Liver (tissue), 9 donors: ENCODE results near the gene KIAA0753. TPM values are rescaled to one million over a fixed set of nuclear protein-coding genes. Genes with fewer than 3 reads are reported as not detected.

Experiments
- DNase-seq: peaks from one replicate; pipeline ENCODE4 v3.0.0-alpha.2; 2017; ENCODE audit warnings: low spot score
- H3K27ac ChIP-seq, 2 donors: one replicate each; pipeline ENCODE4 v1.7.0; 2013; ENCODE audit warnings: inconsistent platforms in 2 of 2, low read length in 2 of 2, control low read depth in 1 of 2, low read depth in 1 of 2, mild to moderate bottlenecking in 1 of 2
- H3K27me3 ChIP-seq, 4 donors: one replicate each; pipeline versions ENCODE4 v1.6.1 to v1.7.0; 2013; ENCODE audit warnings: low read length in 3 of 4, inconsistent platforms in 1 of 4, mild to moderate bottlenecking in 1 of 4, moderate library complexity in 1 of 4; ENCODE audit not compliant: control insufficient read depth in 4 of 4, insufficient read depth in 4 of 4
- H3K36me3 ChIP-seq, 4 donors: one replicate each; pipeline versions ENCODE4 v1.6.1 to v1.7.0; 2013; ENCODE audit warnings: low read length in 3 of 4, mild to moderate bottlenecking in 3 of 4, low read depth in 1 of 4, moderate library complexity in 1 of 4; ENCODE audit not compliant: control insufficient read depth in 4 of 4, insufficient read depth in 3 of 4
- H3K4me1 ChIP-seq, 4 donors: one replicate each; pipeline versions ENCODE4 v1.6.1 to v1.7.0; 2013; ENCODE audit warnings: low read length in 3 of 4, mild to moderate bottlenecking in 3 of 4, moderate library complexity in 1 of 4; ENCODE audit not compliant: control insufficient read depth in 4 of 4, insufficient read depth in 4 of 4
- H3K4me3 ChIP-seq, 3 donors: one replicate each; pipeline versions ENCODE4 v1.6.1 to v1.7.0; 2013; ENCODE audit warnings: low read length in 3 of 3, control low read depth in 1 of 3, low read depth in 1 of 3, mild to moderate bottlenecking in 1 of 3
- H3K9ac ChIP-seq, 2 donors: one replicate each; pipeline ENCODE4 v1.7.0; 2013; ENCODE audit warnings: low read length in 2 of 2, mild to moderate bottlenecking in 2 of 2, moderate library complexity in 2 of 2, control low read depth in 1 of 2, low read depth in 1 of 2
- H3K9me3 ChIP-seq, 4 donors: one replicate each; pipeline versions ENCODE4 v1.6.1 to v1.7.0; 2013; ENCODE audit warnings: low read length in 3 of 4; ENCODE audit not compliant: control insufficient read depth in 4 of 4
- CTCF ChIP-seq: fragments of 150-350 bp; IDR thresholded peaks from 2 replicates; pipeline ENCODE4 v1.5.1; 2017; ENCODE audit warnings: improper control_type of control experiment, low read depth, low read length; ENCODE audit not compliant: missing input control
- EGR1 ChIP-seq, 2 donors: IDR thresholded peaks; 2 replicates each; pipeline ENCODE4 v1.6.1; 2016 to 2018; ENCODE audit warnings: antibody characterized with exemption in 2 of 2, low read depth in 2 of 2
- FOXA1 ChIP-seq: IDR thresholded peaks from 2 replicates; pipeline ENCODE4 v1.6.1; 2016; ENCODE audit warnings: antibody characterized with exemption
- FOXA2 ChIP-seq: IDR thresholded peaks from 2 replicates; pipeline ENCODE4 v1.6.1; 2016; ENCODE audit warnings: antibody characterized with exemption
- GABPA ChIP-seq, 2 donors: IDR thresholded peaks in 1 of 2; conservative IDR thresholded peaks in 1 of 2; 2 replicates each; pipeline ENCODE4 v1.6.1; 2016; ENCODE audit warnings: antibody characterized with exemption in 2 of 2, mild to moderate bottlenecking in 1 of 2, moderate library complexity in 1 of 2
- HNF4A ChIP-seq, 2 donors: conservative IDR thresholded peaks; 2 replicates each; pipeline ENCODE4 v1.6.1; 2016; ENCODE audit warnings: antibody characterized with exemption in 2 of 2, mild to moderate bottlenecking in 2 of 2
- HNF4G ChIP-seq: IDR thresholded peaks from 2 replicates; pipeline ENCODE4 v1.6.1; 2016; ENCODE audit warnings: antibody characterized with exemption
- JUND ChIP-seq, 2 donors: IDR thresholded peaks; 2 replicates each; pipeline ENCODE4 v1.6.1; 2016; ENCODE audit warnings: antibody characterized with exemption in 2 of 2
- MAX ChIP-seq: IDR thresholded peaks from 2 replicates; pipeline ENCODE4 v1.6.1; 2016; ENCODE audit warnings: antibody characterized with exemption
- NR2F2 ChIP-seq: IDR thresholded peaks from 2 replicates; pipeline ENCODE4 v1.6.1; 2016; ENCODE audit warnings: antibody characterized with exemption
- RAD21 ChIP-seq, 2 donors: IDR thresholded peaks; 2 replicates each; pipeline ENCODE4 v1.6.1; 2016; ENCODE audit warnings: antibody characterized with exemption in 2 of 2, mild to moderate bottlenecking in 2 of 2
- RXRA ChIP-seq, 2 donors: IDR thresholded peaks; 2 replicates each; pipeline ENCODE4 v1.6.1; 2017 to 2018; ENCODE audit warnings: antibody characterized with exemption in 2 of 2, mild to moderate bottlenecking in 1 of 2
- SP1 ChIP-seq: IDR thresholded peaks from 2 replicates; pipeline ENCODE4 v1.6.1; 2018; ENCODE audit warnings: antibody characterized with exemption, mild to moderate bottlenecking
- TAF1 ChIP-seq: conservative IDR thresholded peaks from 2 replicates; pipeline ENCODE4 v1.6.1; 2016; ENCODE audit warnings: antibody characterized with exemption, mild to moderate bottlenecking
- YY1 ChIP-seq: IDR thresholded peaks from 2 replicates; pipeline ENCODE4 v1.6.1; 2016; ENCODE audit warnings: antibody characterized with exemption, mild to moderate bottlenecking
- WGBS: extraction: QIAGEN DNeasy Blood & Tissue Kit; methylation state at CpG from one replicate; pipeline ENCODE4 v1.1.7; 2013; 5-methylcytosine and 5-hydroxymethylcytosine counted together
- polyA plus RNA-seq, 2 donors: library from polyadenylated mRNA; stranded (reverse) in 1 of 2; unstranded in 1 of 2; fragments of 200-250 nt in 1 of 2; fragments of >200 nt in 1 of 2; fragmentation: Nextera tagmentation in 1 of 2; extraction: Ambion mirVana in 1 of 2; gene quantifications; one replicate each; pipeline versions ENCODE4 v1.2.1 to v1.2.3, GENCODE V29; 2013 to 2015
- total RNA-seq, 2 donors: library from RNA; depleted of rRNA; stranded (reverse); fragments of >200 nt; gene quantifications; one replicate each; pipeline ENCODE4 v1.2.3, GENCODE V29; 2014
- TF ChIP-seq, protein P1 (sequence below): IDR thresholded peaks from 2 replicates; pipeline ENCODE4 v1.6.1; 2016; ENCODE audit warnings: antibody characterized with exemption, mild to moderate bottlenecking
- TF ChIP-seq, protein P2 (sequence below): IDR thresholded peaks from 2 replicates; pipeline ENCODE4 v1.6.1; 2016; ENCODE audit warnings: antibody characterized with exemption
- TF ChIP-seq, protein P3 (sequence below): IDR thresholded peaks from 2 replicates; pipeline ENCODE4 v1.6.1; 2016; ENCODE audit warnings: antibody characterized with exemption
- donor health status: healthy.
- donor health status: healthy.
- donor health status: healthy.
- donor health status: healthy.
- donor health status: healthy.

The KIAA0753 gene
- total and polyA plus RNA-seq, 4 donors, result 2.0 to 5.9 (median 3.0) TPM

DNA sequence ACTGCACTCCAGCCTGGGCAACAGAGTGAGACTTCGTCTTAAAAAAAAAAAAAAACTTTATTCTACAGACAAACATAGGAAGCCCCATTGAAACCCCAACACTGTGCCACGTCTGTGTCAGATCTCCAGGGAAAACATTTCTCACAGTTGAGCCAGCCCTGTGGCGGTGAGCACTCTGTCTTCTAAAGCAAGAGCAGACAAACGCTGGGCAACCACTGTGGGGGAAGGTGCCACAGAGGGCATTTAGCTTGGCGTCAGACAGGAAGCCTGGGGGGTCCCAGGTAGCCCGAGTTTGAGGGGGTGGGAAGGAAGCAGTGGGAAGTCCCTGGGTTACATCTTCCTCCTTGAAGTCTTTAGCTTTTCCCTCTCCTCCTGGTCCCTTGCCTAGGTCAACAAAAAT is 27.0 kb upstream of the KIAA0753 start:
- Histone ChIP-seq H3K36me3 (no peaks in the 10 kb centered on the region), H3K9ac (no peak overlapping the region), H3K4me3 (no peak overlapping the region), H3K27ac (no peak overlapping the region), H3K27me3 (no peaks in the 10 kb centered on the region), H3K4me1 (peaks cover 2 to 12% (median 9%) of the 10 kb centered on the region in 4 donors), H3K9me3 (no peaks in the 10 kb centered on the region)
- WGBS, result 70% methylated on average over 6 of the region's 6 CpGs
- no peak for DNase-seq
- TF ChIP-seq NR2F2 (no peak), CTCF (no peak), RAD21 (IDR thresholded peaks at IDR 0.05) (no peak), RXRA (IDR thresholded peaks at IDR 0.05) (no peak), FOXA2 (no peak), JUND (IDR thresholded peaks at IDR 0.05) (no peak), SP1 (no peak), TAF1 (no peak), YY1 (no peak), HNF4A (conservative IDR thresholded peaks at IDR 0.05) (no peak), GABPA (IDR thresholded peaks at IDR 0.05 in 1 of 2, conservative IDR thresholded peaks at IDR 0.05 in 1 of 2) (no peak), FOXA1 (no peak), MAX (no peak), HNF4G (no peak), EGR1 (IDR thresholded peaks at IDR 0.05; ENCODE audit: low read depth in 2 of 2) (no peak)
- TF ChIP-seq, protein P1, sequence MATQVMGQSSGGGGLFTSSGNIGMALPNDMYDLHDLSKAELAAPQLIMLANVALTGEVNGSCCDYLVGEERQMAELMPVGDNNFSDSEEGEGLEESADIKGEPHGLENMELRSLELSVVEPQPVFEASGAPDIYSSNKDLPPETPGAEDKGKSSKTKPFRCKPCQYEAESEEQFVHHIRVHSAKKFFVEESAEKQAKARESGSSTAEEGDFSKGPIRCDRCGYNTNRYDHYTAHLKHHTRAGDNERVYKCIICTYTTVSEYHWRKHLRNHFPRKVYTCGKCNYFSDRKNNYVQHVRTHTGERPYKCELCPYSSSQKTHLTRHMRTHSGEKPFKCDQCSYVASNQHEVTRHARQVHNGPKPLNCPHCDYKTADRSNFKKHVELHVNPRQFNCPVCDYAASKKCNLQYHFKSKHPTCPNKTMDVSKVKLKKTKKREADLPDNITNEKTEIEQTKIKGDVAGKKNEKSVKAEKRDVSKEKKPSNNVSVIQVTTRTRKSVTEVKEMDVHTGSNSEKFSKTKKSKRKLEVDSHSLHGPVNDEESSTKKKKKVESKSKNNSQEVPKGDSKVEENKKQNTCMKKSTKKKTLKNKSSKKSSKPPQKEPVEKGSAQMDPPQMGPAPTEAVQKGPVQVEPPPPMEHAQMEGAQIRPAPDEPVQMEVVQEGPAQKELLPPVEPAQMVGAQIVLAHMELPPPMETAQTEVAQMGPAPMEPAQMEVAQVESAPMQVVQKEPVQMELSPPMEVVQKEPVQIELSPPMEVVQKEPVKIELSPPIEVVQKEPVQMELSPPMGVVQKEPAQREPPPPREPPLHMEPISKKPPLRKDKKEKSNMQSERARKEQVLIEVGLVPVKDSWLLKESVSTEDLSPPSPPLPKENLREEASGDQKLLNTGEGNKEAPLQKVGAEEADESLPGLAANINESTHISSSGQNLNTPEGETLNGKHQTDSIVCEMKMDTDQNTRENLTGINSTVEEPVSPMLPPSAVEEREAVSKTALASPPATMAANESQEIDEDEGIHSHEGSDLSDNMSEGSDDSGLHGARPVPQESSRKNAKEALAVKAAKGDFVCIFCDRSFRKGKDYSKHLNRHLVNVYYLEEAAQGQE, result no peak
- TF ChIP-seq, protein P2, sequence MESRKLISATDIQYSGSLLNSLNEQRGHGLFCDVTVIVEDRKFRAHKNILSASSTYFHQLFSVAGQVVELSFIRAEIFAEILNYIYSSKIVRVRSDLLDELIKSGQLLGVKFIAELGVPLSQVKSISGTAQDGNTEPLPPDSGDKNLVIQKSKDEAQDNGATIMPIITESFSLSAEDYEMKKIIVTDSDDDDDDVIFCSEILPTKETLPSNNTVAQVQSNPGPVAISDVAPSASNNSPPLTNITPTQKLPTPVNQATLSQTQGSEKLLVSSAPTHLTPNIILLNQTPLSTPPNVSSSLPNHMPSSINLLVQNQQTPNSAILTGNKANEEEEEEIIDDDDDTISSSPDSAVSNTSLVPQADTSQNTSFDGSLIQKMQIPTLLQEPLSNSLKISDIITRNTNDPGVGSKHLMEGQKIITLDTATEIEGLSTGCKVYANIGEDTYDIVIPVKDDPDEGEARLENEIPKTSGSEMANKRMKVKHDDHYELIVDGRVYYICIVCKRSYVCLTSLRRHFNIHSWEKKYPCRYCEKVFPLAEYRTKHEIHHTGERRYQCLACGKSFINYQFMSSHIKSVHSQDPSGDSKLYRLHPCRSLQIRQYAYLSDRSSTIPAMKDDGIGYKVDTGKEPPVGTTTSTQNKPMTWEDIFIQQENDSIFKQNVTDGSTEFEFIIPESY, result no peak
- TF ChIP-seq, protein P3, sequence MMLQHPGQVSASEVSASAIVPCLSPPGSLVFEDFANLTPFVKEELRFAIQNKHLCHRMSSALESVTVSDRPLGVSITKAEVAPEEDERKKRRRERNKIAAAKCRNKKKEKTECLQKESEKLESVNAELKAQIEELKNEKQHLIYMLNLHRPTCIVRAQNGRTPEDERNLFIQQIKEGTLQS, result no peak
